HG02885 (cell line): ENCODE measurements around the gene FMNL2.
A peak's percentile ranks its signal among the peaks of the same experiment; 100 is the strongest.

ENCODE experiments used
- ATAC-seq: cut with Tn5 transposase; IDR thresholded peaks from one replicate; pipeline ENCODE4 v1.9.1; 2021; ENCODE audit warnings: mild to moderate bottlenecking; ENCODE audit not compliant: unreplicated experiment, poor library complexity

The FMNL2 gene

DNA sequence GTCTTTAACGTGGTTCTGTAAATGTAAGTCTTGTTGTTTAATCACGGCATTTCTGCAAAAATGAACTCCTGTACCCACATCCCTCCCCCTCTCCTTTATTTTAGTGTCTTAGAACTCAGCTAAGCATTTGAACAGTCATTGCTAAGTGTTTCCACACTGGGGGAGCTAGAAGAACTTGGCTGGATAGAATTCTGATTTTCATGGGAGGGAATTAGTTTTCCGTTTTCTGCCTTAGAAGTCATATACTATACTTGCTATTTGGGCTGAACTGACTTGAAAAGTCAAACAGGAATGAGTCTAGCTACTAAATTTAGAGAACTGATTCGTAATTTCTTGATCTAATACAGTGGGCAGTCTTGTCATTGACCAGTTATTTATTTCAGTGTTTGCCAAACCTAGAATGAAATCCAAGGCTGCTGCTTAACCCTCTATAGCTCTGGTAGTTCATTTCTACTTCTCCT is 61.1 kb downstream of the FMNL2 start:
- no peak for ATAC-seq

DNA sequence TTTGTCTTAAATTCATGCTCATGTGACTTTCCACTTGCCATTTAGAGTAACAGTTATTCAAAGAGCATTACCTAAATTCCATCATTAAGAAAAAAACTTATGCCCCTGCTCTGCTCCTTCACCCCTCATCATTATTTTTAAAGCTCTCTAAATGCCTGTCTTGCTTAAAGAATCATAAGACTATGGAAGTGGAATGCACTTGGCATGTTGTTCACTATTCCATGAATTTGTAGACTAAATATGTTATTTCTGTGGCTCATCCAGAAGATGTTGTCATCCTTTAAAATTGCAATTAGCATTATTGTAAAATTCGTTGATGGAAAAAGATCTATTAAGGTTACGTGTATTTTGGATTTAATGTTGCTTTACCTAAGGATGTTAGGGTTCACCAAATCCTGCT is 61.8 kb downstream of the FMNL2 start:
- no peak for ATAC-seq

DNA sequence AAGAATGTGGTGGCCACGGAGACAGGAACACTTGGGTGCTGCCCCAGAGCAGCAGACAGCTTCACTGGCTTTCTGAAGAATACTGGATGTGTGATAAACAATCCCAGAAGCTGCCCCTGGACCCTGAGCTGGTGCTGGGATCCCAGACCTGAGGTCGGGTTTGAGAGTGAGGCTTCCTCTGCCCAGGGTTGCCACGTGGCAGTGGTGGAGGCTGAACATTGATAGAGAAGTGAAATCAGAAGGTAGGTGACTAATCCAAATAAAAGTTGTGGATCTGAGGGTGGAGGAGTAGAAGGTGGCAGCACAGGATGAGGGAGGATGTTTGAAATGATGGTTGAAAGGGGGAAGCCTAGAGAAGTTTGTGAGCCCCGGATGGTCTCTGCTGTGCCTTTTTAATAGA is 64.0 kb downstream of the FMNL2 start:
- ATAC-seq: no peak

DNA sequence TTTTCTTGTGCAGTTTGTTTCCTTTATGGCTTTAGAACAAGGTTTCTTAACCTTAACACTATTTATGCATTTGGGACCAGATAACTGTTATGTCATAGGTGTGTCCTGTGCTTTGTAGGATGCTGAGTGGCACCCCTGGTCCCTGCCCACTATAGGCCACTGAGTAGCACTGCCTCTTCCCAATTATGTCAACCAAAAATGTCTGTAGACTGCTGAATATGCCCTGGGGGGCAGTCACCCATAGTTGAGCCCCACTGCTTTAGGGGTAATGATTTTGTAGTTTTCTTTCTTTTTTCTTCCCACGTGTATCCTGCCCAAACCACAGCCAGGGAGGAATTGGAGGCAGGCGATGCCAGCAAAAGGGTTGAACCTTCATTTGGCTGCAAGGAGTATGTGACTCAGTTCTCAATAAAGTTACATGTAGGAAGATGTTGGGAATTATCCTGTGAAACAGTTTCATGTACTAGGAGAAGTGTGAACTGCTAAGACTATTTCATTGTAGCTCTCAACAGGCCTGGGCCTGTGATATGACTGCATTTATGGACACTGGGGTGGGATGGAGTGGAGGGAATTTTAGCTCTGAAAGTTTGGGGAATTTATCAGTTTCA is 65.7 kb downstream of the FMNL2 start:
- no peak for ATAC-seq

DNA sequence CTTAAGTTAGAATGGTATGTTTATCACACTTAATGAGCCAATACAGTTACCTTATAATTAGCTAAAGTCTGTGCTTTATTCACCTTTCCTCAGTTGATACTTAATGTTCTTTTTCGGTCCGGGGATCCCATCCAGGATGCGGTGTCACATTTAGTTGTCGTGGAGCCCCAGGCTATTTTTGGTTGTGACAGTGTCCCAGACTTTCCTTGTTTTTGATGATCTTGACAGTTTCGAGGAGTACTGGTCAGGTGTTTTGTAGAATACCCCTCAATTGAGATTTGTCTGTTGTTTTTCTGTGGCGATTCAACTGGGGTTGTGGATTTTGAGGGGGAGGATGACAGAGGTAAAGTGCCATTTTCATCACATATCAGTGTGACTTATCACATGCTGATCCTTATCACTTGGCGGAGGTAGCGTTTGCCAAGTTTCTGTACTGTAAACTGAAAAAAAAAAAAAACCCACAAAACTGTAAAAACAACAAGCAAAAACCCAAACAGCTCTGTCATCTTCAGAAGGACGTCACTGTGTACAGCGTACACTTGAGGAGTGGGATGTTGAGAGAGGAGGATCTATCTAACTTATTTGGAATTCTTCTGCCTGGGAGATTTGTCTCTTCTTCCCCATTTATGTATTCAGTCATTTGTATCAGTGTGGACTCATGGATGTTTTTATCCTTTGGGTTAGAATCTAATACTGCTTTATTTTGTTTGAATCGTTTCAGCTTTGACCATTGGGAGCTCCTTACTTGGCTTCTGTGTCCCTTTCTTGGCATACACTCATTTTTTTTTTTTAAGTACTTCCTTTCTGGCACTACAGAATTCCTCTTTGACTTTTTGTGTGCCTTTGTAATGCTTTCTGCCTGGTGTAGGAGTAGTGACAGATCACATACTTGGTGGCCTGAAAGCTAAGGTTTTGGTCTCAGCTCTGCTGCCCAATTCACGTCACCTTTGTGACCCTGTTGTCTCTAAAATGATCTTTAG is 68.1 kb downstream of the FMNL2 start:
- no peak for ATAC-seq

DNA sequence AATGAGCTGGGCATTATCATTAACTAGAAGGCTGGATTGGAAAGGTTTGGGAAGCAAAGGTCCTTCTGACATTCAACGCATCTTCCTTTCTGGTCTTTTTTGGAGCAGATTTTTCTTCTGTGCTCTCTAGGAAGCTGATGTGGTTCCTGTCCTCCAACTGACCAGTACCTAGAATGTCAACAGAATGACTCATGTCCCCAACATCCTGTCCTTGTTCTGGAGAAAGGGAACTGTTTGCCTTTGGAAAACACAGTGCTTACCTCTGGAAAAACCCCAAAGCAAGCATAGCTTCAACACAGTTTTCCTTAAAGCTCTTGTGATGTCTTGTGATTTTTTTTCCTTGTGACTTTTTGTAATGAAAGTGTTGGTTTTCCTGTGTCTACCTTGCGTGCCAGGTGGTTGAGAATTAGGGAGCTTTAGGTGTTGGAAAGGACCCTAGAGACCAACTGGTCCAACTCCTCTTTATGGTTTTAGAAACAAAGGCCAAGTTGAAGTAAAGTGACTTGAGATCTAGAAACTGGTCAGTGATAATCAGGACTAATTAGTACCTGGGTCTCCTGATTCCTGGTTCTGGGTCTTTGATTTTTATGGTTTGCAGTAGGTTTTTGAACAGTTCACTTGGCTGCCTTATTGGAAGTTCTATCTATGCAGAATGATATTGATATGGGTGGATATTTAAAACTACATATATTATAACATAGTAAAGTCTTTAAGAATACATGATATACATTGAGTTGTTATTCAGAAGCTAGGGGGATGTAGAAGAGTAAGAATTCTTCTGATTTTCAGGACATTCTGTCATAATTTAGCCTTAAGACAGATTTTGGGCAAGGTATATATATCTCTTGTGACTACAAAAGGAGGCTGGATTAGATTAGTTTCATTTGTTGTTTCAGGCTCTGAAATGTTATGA is 70.5 kb downstream of the FMNL2 start:
- peak; percentile 12 for ATAC-seq

DNA sequence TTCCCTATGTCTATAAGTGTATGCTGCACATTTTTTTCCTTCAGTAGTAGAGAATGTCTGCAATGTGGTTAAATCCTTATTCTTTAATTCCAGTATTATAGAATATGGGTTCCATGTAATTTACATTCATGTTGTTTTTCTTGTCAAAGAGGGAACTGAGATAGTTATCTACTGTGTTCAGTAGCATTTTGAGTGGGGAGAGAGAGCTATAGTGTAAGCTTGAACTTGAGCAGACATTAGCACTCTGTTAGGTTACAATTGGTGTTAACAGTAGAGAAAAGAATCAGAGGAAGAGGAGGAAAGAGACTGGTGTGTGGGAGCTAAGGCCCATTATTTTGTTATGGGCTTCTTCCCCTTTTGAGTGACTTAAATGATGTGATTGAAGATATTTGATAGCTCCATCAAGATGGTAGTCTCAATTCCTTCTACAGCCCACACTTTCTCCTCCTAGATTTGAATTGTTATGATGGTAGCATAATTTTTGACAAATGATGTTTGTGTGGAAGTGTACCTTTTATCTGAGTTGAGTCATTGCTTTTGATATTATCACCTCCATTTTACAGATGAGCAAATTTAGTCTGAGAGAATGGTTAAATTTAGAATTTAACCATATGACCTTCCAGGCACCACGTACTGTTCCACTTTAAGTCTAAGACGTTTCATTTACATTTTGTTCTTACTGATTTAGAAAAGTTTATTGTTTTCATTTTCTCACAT is 71.3 kb downstream of the FMNL2 start:
- ATAC-seq: peak; percentile 67

DNA sequence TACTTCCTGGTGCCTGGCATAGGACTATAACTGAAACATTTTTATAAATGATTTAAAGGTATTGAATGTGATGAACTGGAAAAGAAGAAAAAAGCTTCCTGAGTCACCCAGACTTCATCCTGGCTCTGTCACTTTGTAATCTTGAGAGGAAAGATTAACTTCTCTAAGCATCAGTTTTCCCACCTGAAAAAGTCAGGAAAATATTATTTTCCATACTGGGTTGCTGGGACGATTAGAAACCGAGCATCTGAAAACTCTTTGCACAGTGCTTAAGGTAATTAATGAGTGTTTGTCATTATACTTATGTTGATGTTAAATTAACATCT is 71.8 kb downstream of the FMNL2 start:
- no peak for ATAC-seq

DNA sequence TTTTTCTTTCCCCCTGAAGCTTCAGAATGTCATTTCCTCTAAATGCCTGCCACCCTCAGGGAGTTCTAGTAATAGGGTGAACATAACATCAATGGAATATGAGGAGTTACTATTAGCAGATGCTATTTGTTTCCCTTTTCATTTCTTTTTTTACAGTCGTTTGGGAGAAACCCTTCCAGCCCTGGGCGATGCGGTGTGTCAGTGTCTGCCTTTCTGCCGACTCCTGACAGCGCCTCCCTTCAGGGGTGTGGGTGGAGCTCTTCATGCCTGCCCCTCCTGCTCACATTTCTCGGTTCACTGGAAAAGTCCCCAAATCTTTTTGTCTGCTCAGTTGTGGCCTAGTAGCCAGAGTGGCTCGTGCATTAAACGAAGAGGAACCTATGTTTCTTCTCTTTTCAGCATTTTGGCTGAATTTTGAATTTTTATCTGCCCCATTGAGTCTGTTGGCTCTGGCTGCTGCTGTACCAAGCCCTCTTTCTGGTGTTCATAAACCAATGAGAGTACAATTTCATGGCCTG is 72.3 kb downstream of the FMNL2 start:
- peak; percentile 80 for ATAC-seq

DNA sequence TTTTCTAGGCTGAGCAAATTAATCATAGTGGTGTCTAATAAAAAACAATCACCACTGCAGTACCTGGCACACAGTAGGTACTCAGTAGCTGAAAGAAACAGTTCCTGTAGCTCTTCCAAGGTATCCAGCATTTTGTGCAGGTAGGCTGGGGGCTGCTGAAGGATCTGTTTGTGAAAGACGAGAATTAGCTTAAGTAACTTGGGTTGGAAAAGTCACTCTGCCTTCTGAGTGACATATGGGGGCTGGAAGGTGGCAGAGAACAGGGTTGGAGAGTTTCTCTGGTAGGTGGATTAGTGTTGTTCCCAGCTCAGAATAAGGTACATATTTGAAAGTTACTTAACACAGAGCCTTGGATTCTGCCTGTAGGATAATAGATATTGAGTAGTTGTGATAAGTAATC is 72.8 kb downstream of the FMNL2 start:
- no peak for ATAC-seq

DNA sequence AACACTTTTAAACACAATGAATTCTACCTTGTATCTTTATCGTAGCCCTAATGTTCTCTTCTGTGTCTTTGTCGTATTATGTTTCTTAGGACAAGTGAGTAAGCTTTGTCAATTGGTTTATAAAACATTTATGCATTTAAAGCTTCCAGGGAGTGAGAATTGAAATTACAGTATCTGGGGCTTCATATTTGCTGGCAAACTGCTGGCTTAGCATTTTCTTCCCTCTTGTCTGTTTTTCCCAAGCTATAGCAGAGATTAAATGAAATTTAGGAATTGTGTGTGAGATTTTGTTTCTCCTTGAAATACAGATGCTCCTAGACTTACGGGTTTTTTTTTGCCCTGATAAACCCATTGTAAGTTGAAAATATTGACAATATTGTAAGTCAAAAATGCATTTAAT is 73.3 kb downstream of the FMNL2 start:
- ATAC-seq: no peak

DNA sequence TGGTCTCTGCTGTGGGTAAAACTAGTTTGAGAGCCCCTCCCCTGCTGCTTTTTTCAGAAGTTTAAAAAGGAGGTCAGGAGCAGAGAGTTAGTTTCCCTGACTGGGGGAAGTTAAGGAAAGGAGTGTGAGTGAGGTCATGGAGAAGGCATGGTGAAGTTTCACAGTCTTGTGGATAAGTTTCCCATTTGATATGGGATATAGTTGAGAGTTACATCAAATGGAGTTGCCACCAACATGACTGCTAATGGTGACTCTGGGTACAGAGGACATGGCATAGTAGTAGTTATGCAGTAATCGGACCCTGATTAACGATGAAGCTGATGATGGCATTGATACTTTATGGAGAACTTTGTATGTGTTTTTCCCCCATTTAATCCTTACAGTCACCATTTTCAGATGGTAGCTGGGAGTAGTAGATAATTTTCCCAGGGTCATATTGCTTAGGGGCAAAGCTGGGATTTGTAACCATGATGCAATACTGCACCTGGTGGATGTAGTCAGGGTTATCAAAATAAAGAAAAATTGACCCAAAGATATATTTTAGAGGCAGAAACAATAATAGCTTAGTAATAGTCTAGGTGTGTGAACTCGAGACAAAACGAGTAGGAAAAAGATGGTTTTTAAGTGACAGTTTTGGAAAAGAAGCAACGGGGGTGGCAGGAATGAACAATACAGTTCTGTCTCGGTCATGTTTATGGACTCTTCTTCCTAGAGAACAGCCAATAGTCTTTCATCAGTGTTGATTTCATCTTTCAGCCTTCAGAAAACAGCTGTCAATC is 74.6 kb downstream of the FMNL2 start:
- no peak for ATAC-seq

DNA sequence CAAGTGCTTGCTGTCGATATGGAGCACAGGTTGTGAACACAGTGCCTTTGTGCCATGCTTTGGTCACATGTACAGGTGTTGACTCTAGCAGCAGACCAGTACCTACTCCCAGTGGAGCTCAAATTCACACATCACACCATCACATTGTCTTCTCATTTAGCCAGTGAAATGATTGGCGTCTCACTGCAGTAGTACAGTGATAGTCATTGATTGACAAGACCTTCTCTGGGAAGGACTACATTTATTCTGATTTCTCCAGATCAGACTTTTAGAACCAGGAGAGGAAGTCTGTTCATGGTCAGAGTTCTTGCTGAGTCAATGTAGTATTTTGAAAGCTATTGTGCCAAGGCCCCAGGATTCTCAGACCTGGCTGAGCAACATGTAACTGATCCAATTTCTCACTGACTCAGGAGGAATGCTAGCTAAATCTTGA is 75.2 kb downstream of the FMNL2 start:
- ATAC-seq: no peak

DNA sequence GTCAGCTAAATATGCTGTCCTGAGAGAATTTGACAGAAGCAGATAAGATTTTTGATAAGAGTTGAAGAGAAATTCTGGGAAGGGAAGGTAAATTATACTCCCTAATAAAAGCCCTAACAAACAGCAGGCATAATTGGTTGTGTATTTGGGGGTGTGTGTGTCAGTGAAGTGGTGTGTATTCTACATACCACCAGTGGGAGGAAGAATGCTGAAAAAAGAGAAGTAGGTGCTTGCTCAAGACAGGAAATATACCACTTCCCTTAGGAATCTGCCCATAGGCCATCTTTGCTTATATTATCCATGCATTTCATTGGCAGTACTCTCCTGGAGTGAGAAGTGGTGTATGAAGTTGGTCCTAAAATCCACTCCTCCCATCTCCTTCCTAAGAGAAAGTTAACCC is 76.2 kb downstream of the FMNL2 start:
- ATAC-seq: no peak

DNA sequence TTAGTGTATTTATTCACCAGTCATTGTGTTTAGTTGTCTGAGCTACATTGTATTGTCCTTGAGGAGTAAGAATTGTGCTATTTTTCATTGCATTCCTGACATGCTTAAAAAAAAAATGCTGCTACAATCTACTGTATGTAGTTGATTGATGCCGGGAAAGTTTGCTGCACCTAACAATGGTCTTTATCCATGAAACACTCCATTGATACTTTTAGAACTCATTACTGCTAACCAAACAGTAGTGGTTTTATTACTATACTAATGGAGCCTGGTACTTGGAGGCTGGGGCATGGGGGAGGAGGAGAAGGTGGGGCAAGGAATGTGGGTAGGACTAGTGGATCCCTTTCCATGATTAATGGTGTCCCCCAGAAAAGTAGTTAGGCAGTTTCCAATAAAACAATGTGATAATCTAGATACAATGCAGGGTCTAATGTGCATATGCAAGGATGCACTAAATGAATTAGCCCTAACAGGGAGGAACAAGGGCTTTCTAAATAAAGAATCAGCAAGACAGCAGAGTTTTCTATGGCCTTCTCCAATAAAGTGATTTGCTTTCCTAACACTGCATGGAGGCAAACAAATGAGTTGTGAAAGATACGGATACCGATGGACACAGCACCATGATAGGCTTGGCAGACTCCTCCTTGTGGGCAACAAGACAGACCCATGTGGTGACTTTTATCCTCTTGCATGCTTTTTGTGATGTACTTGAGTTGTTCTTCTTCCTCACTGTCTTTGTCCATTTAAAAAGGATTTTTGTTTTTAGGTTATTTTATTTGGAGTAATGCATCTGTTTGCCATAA is 78.5 kb downstream of the FMNL2 start:
- ATAC-seq: no peak

DNA sequence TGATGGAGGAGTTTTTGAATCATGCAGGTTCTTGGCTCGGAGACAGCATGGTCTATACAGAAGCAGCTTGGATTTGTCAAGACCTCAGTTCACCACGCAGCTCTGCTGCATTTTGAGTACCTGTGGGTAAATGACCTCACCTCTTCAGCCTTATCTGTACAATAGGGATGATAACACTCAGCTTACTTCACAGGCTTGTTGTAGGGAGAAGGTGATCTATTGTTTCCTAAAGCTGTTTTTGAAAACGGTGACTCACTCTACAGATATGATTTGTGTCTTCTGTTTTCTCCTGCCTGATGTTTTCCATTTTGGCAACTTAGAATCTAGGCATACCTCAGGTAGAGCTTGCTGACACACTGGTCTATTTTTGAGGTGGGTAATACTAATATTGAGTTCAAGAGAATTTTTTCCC is 80.3 kb downstream of the FMNL2 start:
- ATAC-seq: no peak

DNA sequence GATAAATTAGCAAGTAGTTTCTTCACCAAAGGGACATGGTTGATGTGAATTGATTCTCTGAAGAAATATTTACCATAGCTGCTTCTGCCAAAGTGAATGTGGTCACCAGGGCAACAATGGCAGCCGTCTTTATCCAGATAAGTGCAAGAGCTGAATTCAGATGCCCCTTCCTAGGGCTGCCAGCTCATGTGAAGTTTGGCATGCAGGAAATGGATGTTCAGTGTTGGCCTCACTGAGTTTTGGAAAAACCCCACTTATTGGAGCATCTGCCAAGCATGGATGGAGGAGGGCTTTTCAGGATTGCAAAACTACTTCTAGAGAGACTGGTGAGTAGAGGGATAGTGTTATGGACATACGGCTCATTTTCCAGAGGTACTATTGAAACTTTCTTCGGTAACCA is 80.8 kb downstream of the FMNL2 start:
- ATAC-seq: no peak

DNA sequence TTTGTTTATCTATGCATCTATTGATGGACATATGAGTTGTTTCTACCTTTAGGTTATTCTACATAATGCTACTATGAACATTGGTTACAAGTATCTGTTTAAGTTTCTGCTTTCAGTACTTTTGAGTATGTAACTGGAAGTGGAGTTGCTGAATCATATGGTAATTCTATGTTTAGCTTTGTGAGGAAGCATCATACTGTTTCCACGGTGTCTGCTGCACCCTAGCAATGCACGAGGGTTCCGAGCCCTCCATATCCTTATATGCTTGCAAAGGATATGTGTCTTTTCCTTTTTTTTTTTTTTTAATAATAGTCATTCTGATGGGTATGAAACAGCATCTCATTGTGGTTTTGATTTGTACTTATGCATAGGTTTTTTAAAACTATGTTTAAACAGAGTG is 83.7 kb downstream of the FMNL2 start:
- peak; percentile 46 for ATAC-seq
